Bronchial epithelial cell (primary cell): Measurements from ENCODE around the gene PIEZO2. TPM values are rescaled to one million over a fixed set of nuclear protein-coding genes. Genes with fewer than 3 reads are reported as not detected.

ENCODE experiments used
- DNase-seq: peaks from one replicate; pipeline ENCODE4 v3.0.0-alpha.2; 2010; ENCODE audit warnings: low read depth
- FAIRE-seq: peaks from 2 replicates; lab custom pipeline; 2011; peaks lifted over from hg19 to GRCh38; lab: Jason Lieb, UNC
- H3K27me3 ChIP-seq: 2 replicates; pipeline ENCODE4 v1.5.1; 2011; ENCODE audit warnings: low read length; ENCODE audit not compliant: control insufficient read depth, insufficient read depth
- H3K36me3 ChIP-seq: 2 replicates; pipeline ENCODE4 v1.5.1; 2011; ENCODE audit warnings: low read length; ENCODE audit not compliant: control insufficient read depth, insufficient read depth
- H3K4me3 ChIP-seq: 2 replicates; pipeline ENCODE4 v1.5.1; 2011; ENCODE audit warnings: mild to moderate bottlenecking, low read depth, low read length, control low read depth
- CTCF ChIP-seq: IDR thresholded peaks from 2 replicates; pipeline ENCODE4 v1.5.1; 2011; ENCODE audit warnings: mild to moderate bottlenecking, moderate library complexity, low read length, control low read depth, inconsistent platforms; ENCODE audit not compliant: insufficient read depth, severe bottlenecking
- total RNA-seq: library from RNA; depleted of rRNA; stranded (reverse); fragments of >200 nt; gene quantifications from 2 replicates; pipeline ENCODE4 v1.2.1, GENCODE V29; 2014

The PIEZO2 gene
- total RNA-seq, 1 donor from 2014 or later: 1.3 TPM

GRCh38 chr18:10826400-10826799, 323.0 kb downstream of the PIEZO2 start:
- FAIRE-seq (no peak), DNase-seq (no peak)
- no peaks in the 10 kb centered on the region for H3K27me3 ChIP-seq
- TF ChIP-seq CTCF: no peak
- H3K4me3 ChIP-seq: no peak overlapping the region
- no peaks in the 10 kb centered on the region for H3K36me3 ChIP-seq

GRCh38 chr18:10822456-10822855, 326.9 kb downstream of the PIEZO2 start:
- TF ChIP-seq CTCF: no peak
- Histone ChIP-seq H3K27me3 (no peaks in the 10 kb centered on the region), H3K4me3 (no peak overlapping the region), H3K36me3 (no peaks in the 10 kb centered on the region)
- FAIRE-seq (no peak), DNase-seq (no peak)

GRCh38 chr18:10820681-10821080, 328.7 kb downstream of the PIEZO2 start:
- FAIRE-seq: no peak
- Histone ChIP-seq H3K27me3 (no peaks in the 10 kb centered on the region), H3K36me3 (no peaks in the 10 kb centered on the region), H3K4me3 (no peak overlapping the region)
- TF ChIP-seq CTCF: no peak
- no peak for DNase-seq

GRCh38 chr18:10814336-10814735, 335.0 kb downstream of the PIEZO2 start:
- no peaks in the 10 kb centered on the region for H3K27me3 ChIP-seq
- TF ChIP-seq CTCF: no peak
- no peaks in the 10 kb centered on the region for H3K36me3 ChIP-seq
- H3K4me3 ChIP-seq: no peak overlapping the region
- no peak for FAIRE-seq
- no peak for DNase-seq

- H3K27me3 ChIP-seq: no peaks in the 10 kb centered on the region
- DNase-seq (no peak), FAIRE-seq (no peak)
- H3K4me3 ChIP-seq: no peak overlapping the region
- H3K36me3 ChIP-seq: no peaks in the 10 kb centered on the region
- TF ChIP-seq CTCF: no peak
Observed at GRCh38 chr18:10805587-10806118, 343.7 kb downstream of the PIEZO2 start.

GRCh38 chr18:10804126-10804525, 345.2 kb downstream of the PIEZO2 start:
- no peaks in the 10 kb centered on the region for H3K27me3 ChIP-seq
- TF ChIP-seq CTCF: no peak
- no peak overlapping the region for H3K4me3 ChIP-seq
- DNase-seq (no peak), FAIRE-seq (no peak)
- H3K36me3 ChIP-seq: no peaks in the 10 kb centered on the region
